ENCODE data around the gene NPAT.
"Not testable (repeated sequence)": the region's sequence is repeated elsewhere in the genome, so short reads cannot be mapped to it uniquely, and the experiment has no call there.

NPAT gene

GRCh38 chr11:108167624-108168023 is 54.8 kb downstream of the NPAT start:
- H3K9ac ChIP-seq (ENCODE audit: low read depth in 1 of 2, low read length in 2 of 2) = no peak overlapping the region
- H3K4me3 ChIP-seq (ENCODE audit: low read depth in 1 of 2, low read length in 2 of 2) = no peak overlapping the region
- H3K27me3 ChIP-seq (ENCODE audit: control insufficient read depth in 1 of 2, insufficient read depth in 2 of 2, low read length in 2 of 2) = no peaks in the 10 kb centered on the region
- peaks cover 9 to 37% of the 10 kb centered on the region in 2 donors for H3K36me3 ChIP-seq (ENCODE audit: control insufficient read depth in 1 of 2, insufficient read depth in 2 of 2, low read length in 2 of 2)
- no peaks in the 10 kb centered on the region for H3K9me3 ChIP-seq (ENCODE audit: control insufficient read depth in 1 of 2, low read length in 2 of 2)
- no peak overlapping the region for H3K27ac ChIP-seq (ENCODE audit: low read depth, low read length)
- H3K4me1 ChIP-seq (ENCODE audit: control insufficient read depth in 1 of 2, insufficient read depth in 2 of 2, low read length in 2 of 2) = peaks cover 0 to 8% of the 10 kb centered on the region in 2 donors

DNA sequence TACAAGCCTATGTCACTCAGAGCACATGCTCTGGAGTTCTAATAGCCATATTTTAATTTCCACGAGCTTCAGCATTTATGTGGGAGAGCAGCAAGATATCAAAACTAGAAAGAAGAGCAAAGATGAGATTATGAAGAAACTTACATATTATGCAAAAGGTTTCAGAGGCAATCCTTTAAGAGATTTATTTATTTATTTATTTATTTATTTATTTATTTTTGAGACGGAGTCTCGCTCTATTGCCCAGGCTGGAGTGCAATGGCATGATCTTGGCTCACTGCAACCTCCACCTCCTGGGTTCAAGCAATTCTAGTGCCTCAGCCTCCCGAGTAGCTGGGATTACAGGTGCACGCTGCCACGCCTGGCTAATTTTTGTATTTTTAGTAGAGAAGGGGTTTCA is 59.6 kb downstream of the NPAT start:
- H3K4me1 ChIP-seq (ENCODE audit: control insufficient read depth in 1 of 2, insufficient read depth in 2 of 2, low read length in 2 of 2); H3K27ac ChIP-seq (ENCODE audit: low read depth, low read length); H3K4me3 ChIP-seq (ENCODE audit: low read depth in 1 of 2, low read length in 2 of 2); H3K27me3 ChIP-seq (ENCODE audit: control insufficient read depth in 1 of 2, insufficient read depth in 2 of 2, low read length in 2 of 2); H3K9me3 ChIP-seq (ENCODE audit: control insufficient read depth in 1 of 2, low read length in 2 of 2); H3K9ac ChIP-seq (ENCODE audit: low read depth in 1 of 2, low read length in 2 of 2): not testable (repeated sequence)
- peaks cover 30 to 43% of the 10 kb centered on the region in 2 donors for H3K36me3 ChIP-seq (ENCODE audit: control insufficient read depth in 1 of 2, insufficient read depth in 2 of 2, low read length in 2 of 2)

DNA sequence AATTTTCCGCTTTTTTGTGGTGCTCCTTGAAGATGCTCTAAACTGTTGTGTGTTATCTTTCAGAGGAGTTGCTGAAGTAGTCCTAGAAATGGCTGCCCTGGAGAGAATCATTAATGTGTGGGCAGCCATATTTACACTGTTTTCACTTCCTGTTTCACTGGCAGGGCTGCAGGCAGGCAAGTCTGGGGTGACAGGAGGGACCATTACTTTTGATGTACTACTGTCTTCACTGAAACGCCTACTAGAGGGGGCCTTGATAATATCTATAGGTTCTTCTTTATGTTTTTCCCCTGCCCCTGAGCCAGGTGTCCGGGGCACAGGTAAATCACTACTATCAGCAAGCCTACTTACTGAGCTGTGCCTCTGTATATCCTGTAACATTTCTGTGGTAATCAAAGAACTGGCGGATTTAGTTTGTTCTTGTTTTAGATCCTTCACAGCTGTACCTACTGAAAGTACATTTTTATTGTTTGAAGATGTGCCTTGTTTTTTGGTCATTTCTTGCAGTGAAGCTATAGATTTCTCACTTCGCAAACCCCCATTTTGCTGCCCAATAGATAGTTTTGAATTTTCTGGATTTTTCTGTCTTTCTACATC is 61.4 kb downstream of the NPAT start:
- no peaks in the 10 kb centered on the region for H3K9me3 ChIP-seq (ENCODE audit: control insufficient read depth in 1 of 2, low read length in 2 of 2)
- H3K27ac ChIP-seq (ENCODE audit: low read depth, low read length) = no peak overlapping the region
- peaks cover 30 to 37% of the 10 kb centered on the region in 2 donors for H3K36me3 ChIP-seq (ENCODE audit: control insufficient read depth in 1 of 2, insufficient read depth in 2 of 2, low read length in 2 of 2)
- no peaks in the 10 kb centered on the region for H3K27me3 ChIP-seq (ENCODE audit: control insufficient read depth in 1 of 2, insufficient read depth in 2 of 2, low read length in 2 of 2)
- no peak overlapping the region for H3K9ac ChIP-seq (ENCODE audit: low read depth in 1 of 2, low read length in 2 of 2)
- H3K4me1 ChIP-seq (ENCODE audit: control insufficient read depth in 1 of 2, insufficient read depth in 2 of 2, low read length in 2 of 2) = no peaks in the 10 kb centered on the region
- H3K4me3 ChIP-seq (ENCODE audit: low read depth in 1 of 2, low read length in 2 of 2) = no peak overlapping the region

- peaks cover 32 to 42% of the 10 kb centered on the region in 2 donors for H3K36me3 ChIP-seq (ENCODE audit: control insufficient read depth in 1 of 2, insufficient read depth in 2 of 2, low read length in 2 of 2)
- no peaks in the 10 kb centered on the region for H3K4me1 ChIP-seq (ENCODE audit: control insufficient read depth in 1 of 2, insufficient read depth in 2 of 2, low read length in 2 of 2)
- no peaks in the 10 kb centered on the region for H3K27me3 ChIP-seq (ENCODE audit: control insufficient read depth in 1 of 2, insufficient read depth in 2 of 2, low read length in 2 of 2)
- no peak overlapping the region for H3K9ac ChIP-seq (ENCODE audit: low read depth in 1 of 2, low read length in 2 of 2)
- no peak overlapping the region for H3K27ac ChIP-seq (ENCODE audit: low read depth, low read length)
- no peak overlapping the region for H3K4me3 ChIP-seq (ENCODE audit: low read depth in 1 of 2, low read length in 2 of 2)
- no peaks in the 10 kb centered on the region for H3K9me3 ChIP-seq (ENCODE audit: control insufficient read depth in 1 of 2, low read length in 2 of 2)
Observed at GRCh38 chr11:108154591-108154990, 67.8 kb downstream of the NPAT start.

DNA sequence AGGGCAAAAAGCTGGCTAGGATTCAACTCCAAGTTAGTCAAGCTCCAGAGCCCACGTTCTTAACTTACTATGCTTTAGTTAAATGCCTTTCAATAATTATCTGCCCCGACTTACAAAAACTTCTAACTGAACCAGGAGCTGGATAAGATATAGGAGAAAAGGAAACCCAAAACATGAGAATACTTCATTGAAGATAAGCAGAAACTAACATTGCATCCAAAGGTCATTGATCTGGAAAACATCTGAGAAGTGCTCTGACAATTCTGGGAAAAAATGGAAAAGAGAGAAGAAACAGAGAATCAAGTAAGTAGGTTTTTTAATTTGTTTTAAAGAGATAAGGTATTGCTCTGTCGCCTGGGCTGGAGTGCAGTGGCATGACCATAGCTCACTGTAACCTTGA is 73.9 kb downstream of the NPAT start:
- H3K27me3 ChIP-seq (ENCODE audit: control insufficient read depth in 1 of 2, insufficient read depth in 2 of 2, low read length in 2 of 2) = no peaks in the 10 kb centered on the region
- H3K4me1 ChIP-seq (ENCODE audit: control insufficient read depth in 1 of 2, insufficient read depth in 2 of 2, low read length in 2 of 2) = no peaks in the 10 kb centered on the region
- no peak overlapping the region for H3K27ac ChIP-seq (ENCODE audit: low read depth, low read length)
- no peak overlapping the region for H3K4me3 ChIP-seq (ENCODE audit: low read depth in 1 of 2, low read length in 2 of 2)
- no peak overlapping the region for H3K9ac ChIP-seq (ENCODE audit: low read depth in 1 of 2, low read length in 2 of 2)
- peaks cover 41 to 63% of the 10 kb centered on the region in 2 donors for H3K36me3 ChIP-seq (ENCODE audit: control insufficient read depth in 1 of 2, insufficient read depth in 2 of 2, low read length in 2 of 2)
- no peaks in the 10 kb centered on the region for H3K9me3 ChIP-seq (ENCODE audit: control insufficient read depth in 1 of 2, low read length in 2 of 2)

GRCh38 chr11:108147150-108147549 is 75.3 kb downstream of the NPAT start:
- Histone ChIP-seq H3K36me3 (ENCODE audit: control insufficient read depth in 1 of 2, insufficient read depth in 2 of 2, low read length in 2 of 2) (peaks cover 46 to 77% of the 10 kb centered on the region in 2 donors), H3K4me1 (ENCODE audit: control insufficient read depth in 1 of 2, insufficient read depth in 2 of 2, low read length in 2 of 2) (no peaks in the 10 kb centered on the region), H3K9ac (ENCODE audit: low read depth in 1 of 2, low read length in 2 of 2) (no peak overlapping the region), H3K9me3 (ENCODE audit: control insufficient read depth in 1 of 2, low read length in 2 of 2) (no peaks in the 10 kb centered on the region), H3K4me3 (ENCODE audit: low read depth in 1 of 2, low read length in 2 of 2) (no peak overlapping the region), H3K27ac (ENCODE audit: low read depth, low read length) (no peak overlapping the region), H3K27me3 (ENCODE audit: control insufficient read depth in 1 of 2, insufficient read depth in 2 of 2, low read length in 2 of 2) (no peaks in the 10 kb centered on the region)

GRCh38 chr11:108144615-108145014 is 77.8 kb downstream of the NPAT start:
- peaks cover 36 to 74% of the 10 kb centered on the region in 2 donors for H3K36me3 ChIP-seq (ENCODE audit: control insufficient read depth in 1 of 2, insufficient read depth in 2 of 2, low read length in 2 of 2)
- H3K9me3 ChIP-seq (ENCODE audit: control insufficient read depth in 1 of 2, low read length in 2 of 2) = no peaks in the 10 kb centered on the region
- no peaks in the 10 kb centered on the region for H3K27me3 ChIP-seq (ENCODE audit: control insufficient read depth in 1 of 2, insufficient read depth in 2 of 2, low read length in 2 of 2)
- H3K4me1 ChIP-seq (ENCODE audit: control insufficient read depth in 1 of 2, insufficient read depth in 2 of 2, low read length in 2 of 2) = no peaks in the 10 kb centered on the region
- H3K4me3 ChIP-seq (ENCODE audit: low read depth in 1 of 2, low read length in 2 of 2) = no peak overlapping the region
- H3K27ac ChIP-seq (ENCODE audit: low read depth, low read length) = no peak overlapping the region
- no peak overlapping the region for H3K9ac ChIP-seq (ENCODE audit: low read depth in 1 of 2, low read length in 2 of 2)

DNA sequence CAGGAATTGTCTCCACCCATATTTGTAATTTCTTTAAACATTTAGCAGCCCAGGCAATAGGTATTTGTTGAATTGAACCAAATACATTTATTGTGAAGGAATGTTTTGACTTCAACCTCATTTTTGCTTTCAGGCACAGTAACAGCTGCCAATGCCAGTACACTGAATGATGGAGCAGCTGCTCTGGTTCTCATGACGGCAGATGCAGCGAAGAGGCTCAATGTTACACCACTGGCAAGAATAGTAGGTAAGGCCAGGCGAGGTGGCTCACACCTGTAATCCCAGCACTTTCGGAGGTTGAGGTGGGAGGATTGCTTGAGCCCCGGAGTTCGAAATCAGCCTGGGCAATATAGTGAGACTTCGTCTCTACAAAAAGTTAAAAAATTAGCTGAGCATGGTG is 80.1 kb downstream of the NPAT start:
- no peak overlapping the region for H3K27ac ChIP-seq (ENCODE audit: low read depth, low read length)

DNA sequence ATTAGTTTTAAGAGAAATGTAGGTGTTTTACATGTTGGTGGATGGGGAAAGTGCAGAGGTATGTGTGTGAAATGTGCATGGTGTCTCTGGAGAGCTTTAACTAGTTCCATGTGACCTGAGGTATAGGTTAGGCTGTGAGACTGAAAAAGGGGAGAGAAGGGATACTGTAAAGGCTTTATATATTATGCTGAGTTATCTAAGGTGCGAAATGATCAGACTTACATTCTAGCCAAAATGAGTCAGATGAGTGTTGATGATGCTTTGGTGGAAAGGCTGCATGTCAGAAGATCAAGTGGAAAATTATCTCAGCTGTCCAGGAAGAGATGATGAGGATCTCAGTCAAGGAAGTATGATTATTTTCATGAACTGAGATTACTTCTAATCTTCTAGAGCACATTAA is 85.2 kb downstream of the NPAT start:
- Histone ChIP-seq H3K9ac (ENCODE audit: low read depth in 1 of 2, low read length in 2 of 2) (no peak overlapping the region), H3K36me3 (ENCODE audit: control insufficient read depth in 1 of 2, insufficient read depth in 2 of 2, low read length in 2 of 2) (peaks cover 10 to 39% of the 10 kb centered on the region in 2 donors), H3K4me3 (ENCODE audit: low read depth in 1 of 2, low read length in 2 of 2) (no peak overlapping the region), H3K27ac (ENCODE audit: low read depth, low read length) (no peak overlapping the region), H3K9me3 (ENCODE audit: control insufficient read depth in 1 of 2, low read length in 2 of 2) (no peaks in the 10 kb centered on the region), H3K27me3 (ENCODE audit: control insufficient read depth in 1 of 2, insufficient read depth in 2 of 2, low read length in 2 of 2) (no peaks in the 10 kb centered on the region), H3K4me1 (ENCODE audit: control insufficient read depth in 1 of 2, insufficient read depth in 2 of 2, low read length in 2 of 2) (no peaks in the 10 kb centered on the region)

More for the DNA sequence above, 80.1 kb downstream of the NPAT start:
- H3K9ac ChIP-seq (ENCODE audit: low read depth in 1 of 2, low read length in 2 of 2) = no peak overlapping the region
- H3K9me3 ChIP-seq (ENCODE audit: control insufficient read depth in 1 of 2, low read length in 2 of 2) = no peaks in the 10 kb centered on the region
- H3K4me3 ChIP-seq (ENCODE audit: low read depth in 1 of 2, low read length in 2 of 2) = no peak overlapping the region
- H3K4me1 ChIP-seq (ENCODE audit: control insufficient read depth in 1 of 2, insufficient read depth in 2 of 2, low read length in 2 of 2) = no peaks in the 10 kb centered on the region
- peaks cover 34 to 65% of the 10 kb centered on the region in 2 donors for H3K36me3 ChIP-seq (ENCODE audit: control insufficient read depth in 1 of 2, insufficient read depth in 2 of 2, low read length in 2 of 2)
- no peaks in the 10 kb centered on the region for H3K27me3 ChIP-seq (ENCODE audit: control insufficient read depth in 1 of 2, insufficient read depth in 2 of 2, low read length in 2 of 2)

- H3K4me3 ChIP-seq (ENCODE audit: low read depth in 1 of 2, low read length in 2 of 2) = no peak overlapping the region
- H3K27me3 ChIP-seq (ENCODE audit: control insufficient read depth in 1 of 2, insufficient read depth in 2 of 2, low read length in 2 of 2) = no peaks in the 10 kb centered on the region
- peaks cover 7 to 31% of the 10 kb centered on the region in 2 donors for H3K36me3 ChIP-seq (ENCODE audit: control insufficient read depth in 1 of 2, insufficient read depth in 2 of 2, low read length in 2 of 2)
- H3K4me1 ChIP-seq (ENCODE audit: control insufficient read depth in 1 of 2, insufficient read depth in 2 of 2, low read length in 2 of 2) = no peaks in the 10 kb centered on the region
- H3K9me3 ChIP-seq (ENCODE audit: control insufficient read depth in 1 of 2, low read length in 2 of 2) = no peaks in the 10 kb centered on the region
- no peak overlapping the region for H3K27ac ChIP-seq (ENCODE audit: low read depth, low read length)
- H3K9ac ChIP-seq (ENCODE audit: low read depth in 1 of 2, low read length in 2 of 2) = no peak overlapping the region
Observed at GRCh38 chr11:108135845-108136544, 86.4 kb downstream of the NPAT start.

Measured in duodenal mucosa (tissue), 2 donors.